Cardiac fibroblast (primary cell): ENCODE results near the gene LHPP.
A peak's percentile ranks its signal among the peaks of the same experiment; 100 is the strongest.

Source experiments
- DNase-seq, 2 donors: peaks; one replicate each; pipeline versions ENCODE4 v3.0.0 to v3.0.0-alpha.2; 2010; ENCODE audit warnings: low read depth in 2 of 2
- H3K4me3 ChIP-seq, 2 donors: replicated peaks in 1 of 2; 1 replicate in 1 of 2; 2 replicates in 1 of 2; pipeline ENCODE4 v1.5.1; 2011; ENCODE audit warnings: low read depth in 2 of 2, low read length in 2 of 2, mild to moderate bottlenecking in 2 of 2, moderate library complexity in 1 of 2
- CTCF ChIP-seq: IDR thresholded peaks from one replicate; pipeline ENCODE4 v1.5.1; 2011; ENCODE audit warnings: low read depth, mild to moderate bottlenecking, low read length, inconsistent platforms

Gene LHPP

GRCh38 chr10:124641282-124642087 lies 179.9 kb downstream of the LHPP start:
- TF ChIP-seq CTCF, result no peak
- H3K4me3 ChIP-seq, result no peak overlapping the region
- peak; percentile 58 to 81 for DNase-seq

- no peak for TF ChIP-seq CTCF
- DNase-seq, result no peak
- H3K4me3 ChIP-seq, result no peak overlapping the region
Measured at GRCh38 chr10:124642088-124642710, 180.6 kb downstream of the LHPP start.

GRCh38 chr10:124643330-124644009 lies 181.8 kb downstream of the LHPP start:
- TF ChIP-seq CTCF, result no peak
- no peak for DNase-seq
- H3K4me3 ChIP-seq, result no peak overlapping the region

- DNase-seq, result no peak
- H3K4me3 ChIP-seq, result no peak overlapping the region
- no peak for TF ChIP-seq CTCF
Measured at GRCh38 chr10:124644236-124644635, 182.6 kb downstream of the LHPP start.

GRCh38 chr10:124644771-124645415 lies 183.3 kb downstream of the LHPP start:
- TF ChIP-seq CTCF, result no peak
- DNase-seq, result no peak
- no peak overlapping the region for H3K4me3 ChIP-seq

- H3K4me3 ChIP-seq, result no peak overlapping the region
- no peak for DNase-seq
- TF ChIP-seq CTCF, result no peak
Measured at GRCh38 chr10:124645467-124646095, 184.0 kb downstream of the LHPP start.
